ENCODE measurements around the gene MSANTD4. TPM values are rescaled to one million over a fixed set of nuclear protein-coding genes. Genes with fewer than 3 reads are reported as not detected.

The MSANTD4 gene
- total RNA-seq (2014; rRNA removed): 18.0 and 33.7 TPM in 2 replicates
- percentile 89 among the genes with signal in this experiment for Bru-seq, nascent RNA
- percentile 92 among the genes with signal in this experiment for BruChase-seq, experiment 1, labeled RNA remaining after a 6-hour chase
- percentile 94 among the genes with signal in this experiment for BruChase-seq, experiment 2, labeled RNA remaining after a 2-hour chase
- long read RNA-seq, full-length matches to known transcripts: 45 of 98 reads
- long read RNA-seq, partial matches to known transcripts: 30 of 98 reads
- long read RNA-seq, other reads (novel, unspliced or antisense): 23 of 98 reads

GRCh38 chr11:106021967-106022794 lies at the start of gene MSANTD4:
MSANTD4 (minus strand) TSS chr11:106022240; CDS start chr11:106010917, 11,323 bp downstream.
- TF ChIP-seq EZH2phosphoT487 (IDR thresholded peaks at IDR 0.05; ENCODE audit: borderline replicate concordance, low read length) (no peak), EZH2 (IDR thresholded peaks at IDR 0.05; ENCODE audit: low read length, unreplicated experiment) (no peak), CTCF (conservative IDR thresholded peaks at IDR 0.05; ENCODE audit: low read depth, low read length) (no peak)
- Histone ChIP-seq H2AFZ (ENCODE audit: low read length) (peak within 1 kb of the TSS; percentile 89), H3K9ac (ENCODE audit: low read length) (peak within 1 kb of the TSS; percentile 74), H3F3A (ENCODE audit: low read length, unreplicated experiment) (no peaks in the 10 kb centered on the region), H3K36me3 (ENCODE audit: low read depth, low read length) (0 out of 2 replicates have a peak, but pooled peaks cover 3% of the 10 kb centered on the region), H3K27me3 (ENCODE audit: low read length) (no peaks in the 10 kb centered on the region), H3K9me3 (ENCODE audit: low read length) (no peaks in the 10 kb centered on the region), H3K9me2 (replicated peaks; ENCODE audit: low read length) (no peaks in the 10 kb centered on the region), H3K4me3 (ENCODE audit: low read length) (peak within 1 kb of the TSS; percentile 91), H3K4me1 (ENCODE audit: insufficient read depth, low read length) (peaks cover 28% of the 10 kb centered on the region), H3K79me2 (ENCODE audit: low read length) (peaks cover 47% of the 10 kb centered on the region), H3K4me2 (ENCODE audit: low read length) (peak within 1 kb of the TSS; percentile 83), H3K27ac (ENCODE audit: low read length) (peak within 1 kb of the TSS; percentile 9; the same call in 1 of the 2 replicates), H4K20me1 (ENCODE audit: low read length) (no peaks in the 10 kb centered on the region)
- intact Hi-C loops (cut with micrococcal nuclease): loop anchor here (1.0 to 5.0 kb wide), 3 partner anchors 55 to 100 kb away; partner anchors contain the start of genes AASDHPPT and KBTBD3
- peak; percentile 100 for DNase-seq
- peak; percentile 97 for ATAC-seq
- POLR2A ChIA-PET (ENCODE audit: unreplicated experiment): no interaction called here
- BruUV-seq (replicated peaks): no TSS peak
- CTCF ChIA-PET: no interaction called here

- POLR2A ChIA-PET (ENCODE audit: unreplicated experiment): no interaction called here
- intact Hi-C loops (cut with micrococcal nuclease): no loop called here
- Histone ChIP-seq H3K4me1 (ENCODE audit: insufficient read depth, low read length) (no peaks in the 10 kb centered on the region), H3K9me2 (replicated peaks; ENCODE audit: low read length) (no peaks in the 10 kb centered on the region), H2AFZ (ENCODE audit: low read length) (no peak overlapping the region), H3K9me3 (ENCODE audit: low read length) (no peaks in the 10 kb centered on the region), H3K9ac (ENCODE audit: low read length) (no peak overlapping the region), H3K79me2 (ENCODE audit: low read length) (no peaks in the 10 kb centered on the region), H3K27me3 (ENCODE audit: low read length) (no peaks in the 10 kb centered on the region), H3F3A (ENCODE audit: low read length, unreplicated experiment) (no peaks in the 10 kb centered on the region), H4K20me1 (ENCODE audit: low read length) (no peaks in the 10 kb centered on the region), H3K36me3 (ENCODE audit: low read depth, low read length) (no peaks in the 10 kb centered on the region), H3K4me3 (ENCODE audit: low read length) (no peak overlapping the region), H3K27ac (ENCODE audit: low read length) (no peak overlapping the region), H3K4me2 (ENCODE audit: low read length) (no peak overlapping the region)
- no TSS peak for BruUV-seq (replicated peaks)
- CTCF ChIA-PET: no interaction called here
- DNase-seq (no peak), ATAC-seq (no peak)
- TF ChIP-seq CTCF (conservative IDR thresholded peaks at IDR 0.05; ENCODE audit: low read depth, low read length): no peak
- no peak for TF ChIP-seq EZH2phosphoT487 (IDR thresholded peaks at IDR 0.05; ENCODE audit: borderline replicate concordance, low read length)
- TF ChIP-seq EZH2 (IDR thresholded peaks at IDR 0.05; ENCODE audit: low read length, unreplicated experiment): no peak
Observed at GRCh38 chr11:106070606-106071005, 48.6 kb upstream of the MSANTD4 start.
